Activated naive CD4-positive, alpha-beta T cell treated with Interleukin-2 at 50 U/mL for 16 hours (primary cell): ENCODE results near the gene CACNA2D1.

ENCODE experiments used
- DNase-seq: peaks from one replicate; pipeline ENCODE4 v3.0.0-alpha.2; 2020

Gene CACNA2D1

DNA sequence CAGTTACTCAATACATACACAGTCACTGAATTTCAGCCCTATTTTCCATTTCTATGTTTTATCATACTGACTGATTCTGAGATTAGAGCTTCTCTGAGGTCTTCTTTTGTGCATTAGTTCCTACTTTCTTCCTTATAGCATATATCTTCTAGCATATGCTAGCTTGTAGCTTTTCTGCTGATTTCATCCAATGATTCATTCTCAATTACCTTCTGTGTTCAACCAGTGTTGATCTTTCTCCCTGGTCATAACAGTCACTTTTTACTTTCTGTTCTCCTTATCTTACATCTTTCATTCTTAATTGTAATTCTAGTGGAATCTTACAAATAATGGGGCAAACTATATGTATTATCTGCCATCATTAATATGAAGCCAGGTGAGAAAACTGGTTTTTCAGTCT lies 514.2 kb downstream of the CACNA2D1 start:
- no peak for DNase-seq

DNA sequence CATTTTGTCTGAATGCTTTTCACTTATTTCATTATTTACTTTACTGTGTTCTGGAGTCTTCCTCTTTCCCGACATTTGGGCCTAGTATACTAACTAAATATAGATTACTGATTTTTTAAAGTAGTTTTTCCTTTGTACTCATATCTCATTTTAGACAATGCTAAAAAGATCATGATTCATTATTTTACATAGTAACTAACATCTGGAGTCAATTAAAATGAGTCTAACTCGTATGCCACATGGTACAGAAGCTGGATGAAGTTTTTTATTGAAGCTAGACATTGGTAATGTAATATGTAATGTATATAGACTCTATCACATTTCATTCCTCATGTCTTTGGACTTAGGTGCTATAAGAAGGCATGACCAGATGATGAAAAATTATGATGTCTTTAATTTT lies 517.4 kb downstream of the CACNA2D1 start:
- DNase-seq, result no peak

DNA sequence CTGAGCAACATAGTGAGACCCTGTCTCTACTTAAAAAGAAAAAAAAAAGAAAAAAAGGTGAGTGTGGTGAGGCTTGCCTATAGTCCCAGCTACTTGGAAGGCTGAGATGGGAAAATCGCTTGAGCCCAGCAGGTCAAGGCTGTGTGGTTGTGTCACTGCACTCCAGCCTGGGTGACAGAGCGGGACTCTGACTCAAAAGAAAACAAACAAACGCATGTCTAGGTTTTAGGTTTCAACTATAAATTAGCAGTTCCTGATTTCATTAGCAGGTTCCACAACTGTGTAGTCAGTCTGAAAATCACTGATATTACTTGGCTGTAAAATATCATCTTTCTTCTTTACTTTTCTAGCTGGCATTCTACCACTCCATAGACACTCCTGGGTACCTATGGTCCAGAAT lies 518.0 kb downstream of the CACNA2D1 start:
- no peak for DNase-seq

DNA sequence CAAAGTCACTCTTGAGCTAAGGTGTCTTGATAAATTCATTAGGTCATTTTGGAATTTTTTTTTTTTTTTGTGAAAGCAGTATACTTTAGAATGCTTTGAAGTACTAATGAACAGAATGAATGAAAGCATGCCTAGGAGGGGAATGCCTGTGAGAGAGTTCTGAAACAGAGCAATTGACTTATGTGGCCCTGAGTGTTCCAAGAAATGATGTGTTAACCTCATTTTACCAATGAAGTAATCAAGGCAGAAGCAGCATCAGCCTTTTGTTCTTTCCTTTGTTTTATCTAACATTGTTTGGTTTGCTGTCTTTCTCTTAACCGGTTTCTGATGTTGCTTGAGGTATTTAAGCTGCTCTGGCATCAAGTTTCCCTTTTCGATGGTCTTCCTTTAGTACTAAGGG lies 519.1 kb downstream of the CACNA2D1 start:
- DNase-seq, result no peak

DNA sequence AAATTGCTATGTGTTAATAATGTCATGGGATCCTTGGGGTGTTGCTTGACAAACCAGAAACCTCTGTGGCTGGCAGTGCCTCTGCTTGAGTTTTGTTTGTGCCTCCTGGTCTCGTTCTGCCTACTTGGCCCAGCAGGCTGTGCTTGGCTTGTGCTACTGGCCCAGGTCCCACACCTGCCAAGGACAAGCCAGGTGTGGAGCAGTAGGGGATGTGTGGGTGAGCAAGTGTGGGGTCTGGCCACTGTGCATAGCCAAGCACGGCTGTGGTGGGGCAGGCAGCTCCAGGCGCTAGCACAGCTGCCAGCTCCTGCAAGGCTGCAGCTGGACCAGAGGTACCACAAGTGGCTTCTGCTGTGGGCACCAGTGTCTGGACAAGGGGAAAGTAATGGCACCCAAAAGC lies 524.1 kb downstream of the CACNA2D1 start:
- no peak for DNase-seq

DNA sequence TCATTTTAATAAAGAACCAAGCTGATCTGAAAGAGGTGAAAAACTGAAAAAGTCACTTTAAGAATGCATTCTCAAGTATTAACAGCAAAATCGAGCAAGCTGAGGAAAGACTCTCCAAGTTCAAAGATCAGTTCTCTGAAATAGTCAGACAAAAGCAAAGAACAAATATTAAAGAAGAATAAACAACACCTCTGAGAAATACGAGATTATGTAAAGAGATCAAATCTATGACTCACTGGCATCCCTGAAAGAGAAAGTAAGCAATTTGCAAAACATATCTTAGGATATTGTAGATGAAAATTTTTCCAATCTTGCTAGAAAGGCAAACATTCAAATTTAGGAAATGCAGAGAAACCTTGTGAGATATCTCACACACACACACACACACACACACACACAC lies 535.4 kb downstream of the CACNA2D1 start:
- no peak for DNase-seq

DNA sequence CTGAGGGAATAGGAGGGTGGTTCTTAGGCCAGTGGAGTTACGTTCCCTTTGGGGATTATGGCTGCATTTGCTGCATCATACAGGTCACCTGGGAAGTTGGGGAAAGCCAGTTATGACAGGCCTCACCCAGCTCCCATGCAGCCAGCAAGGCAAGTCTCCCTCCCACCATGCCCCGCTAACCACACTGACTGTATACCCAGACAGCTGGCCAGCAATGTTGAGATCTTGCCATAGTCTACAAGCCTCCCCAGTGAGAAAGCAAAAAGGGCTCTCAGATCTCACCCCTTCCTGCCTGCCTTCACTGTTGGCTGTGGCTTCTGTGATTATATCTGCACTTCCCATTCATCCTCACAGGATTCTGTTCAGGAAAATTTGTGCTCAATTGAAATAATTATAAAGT lies 540.5 kb downstream of the CACNA2D1 start:
- no peak for DNase-seq

DNA sequence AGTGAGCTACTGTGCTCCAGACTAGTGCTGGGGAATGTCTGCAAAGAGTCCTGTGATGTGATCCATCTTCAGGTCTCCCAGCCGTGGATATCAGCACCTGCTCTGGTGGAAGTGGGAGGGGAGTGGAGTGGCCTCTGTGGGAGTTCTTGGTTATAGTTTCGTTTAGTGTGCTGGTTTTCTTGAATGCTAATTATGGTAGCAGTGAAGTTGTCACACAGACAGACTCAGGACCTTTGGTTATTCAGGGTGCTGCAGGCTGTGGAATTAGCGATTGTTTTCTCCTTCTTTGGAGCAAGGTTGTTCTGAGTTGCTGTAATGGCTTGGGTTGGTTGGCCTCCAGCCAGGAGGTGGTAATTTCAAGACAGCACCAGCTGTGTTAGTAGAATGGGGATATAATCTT lies 541.0 kb downstream of the CACNA2D1 start:
- DNase-seq, result no peak
